Left ventricle myocardium inferior (tissue), 1 donor: ENCODE data around the gene OR2H2. TPM values are rescaled to one million over a fixed set of nuclear protein-coding genes. Genes with fewer than 3 reads are reported as not detected.

Source experiments
- DNase-seq: peaks from one replicate; pipeline ENCODE4 v3.0.0-alpha.2; 2020
- H3K27ac ChIP-seq: fragments of 200-600 bp; replicated peaks from 2 replicates; pipeline ENCODE4 v1.8.0; 2021
- H3K27me3 ChIP-seq: fragments of 200-600 bp; 2 replicates; pipeline ENCODE4 v1.8.0; 2021; ENCODE audit warnings: low read depth
- H3K36me3 ChIP-seq: fragments of 200-600 bp; 2 replicates; pipeline ENCODE4 v1.8.0; 2021
- H3K4me1 ChIP-seq: fragments of 200-600 bp; 2 replicates; pipeline ENCODE4 v1.8.0; 2021
- H3K4me3 ChIP-seq: fragments of 200-600 bp; 2 replicates; pipeline ENCODE4 v1.8.0; 2021; ENCODE audit warnings: mild to moderate bottlenecking, moderate library complexity
- H3K9me3 ChIP-seq: fragments of 200-600 bp; replicated peaks from 2 replicates; pipeline ENCODE4 v1.8.0; 2021
- intact Hi-C: fragments of 100-400 bp; cut with micrococcal nuclease; formaldehyde crosslinking; loops from one replicate; pipeline ENCODE4 v1.11.0; 2022
- total RNA-seq: library from RNA; stranded (reverse); fragmentation: NEBNext Ultra II Directional; extraction: Animal tissue kit (Norgen Biotek cat#: 25700); gene quantifications from one replicate; pipeline ENCODE4 v1.2.1, GENCODE V29; 2021
- TF ChIP-seq, protein P1 (sequence below): fragments of 200-600 bp; IDR thresholded peaks from 2 replicates; pipeline ENCODE4 v1.8.0; 2021; ENCODE audit warnings: antibody characterized with exemption, mild to moderate bottlenecking, borderline replicate concordance
- donor health status: DM: no; HTN: yes; CAD: no; lungs with severe emphysema.

Gene OR2H2
- total RNA-seq, 1 donor from 2014 or later, result not detected

DNA sequence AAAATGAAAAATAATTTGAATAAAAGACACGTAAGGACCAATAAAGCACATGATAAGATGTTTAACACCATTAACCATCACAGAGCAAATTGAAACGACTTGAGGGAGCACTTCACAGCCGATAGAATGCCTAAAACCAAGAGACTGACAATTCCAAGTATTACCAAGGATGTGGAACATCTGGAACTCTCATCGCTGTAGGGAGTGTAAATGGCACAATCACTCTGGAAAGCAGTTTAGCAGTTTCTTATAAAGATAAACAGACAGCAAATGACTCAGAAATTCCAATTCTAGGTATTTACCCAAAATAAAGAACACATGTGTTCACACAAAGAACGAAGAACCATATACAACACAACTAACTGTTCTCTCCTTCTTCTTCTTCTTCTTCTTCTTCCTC is 16.9 kb upstream of the OR2H2 start:
- Histone ChIP-seq H3K9me3 (no peaks in the 10 kb centered on the region), H3K4me1 (no peaks in the 10 kb centered on the region), H3K27me3 (peaks cover 89% of the 10 kb centered on the region), H3K4me3 (no peak overlapping the region), H3K36me3 (no peaks in the 10 kb centered on the region), H3K27ac (no peak overlapping the region)
- intact Hi-C loops, result no loop called here
- DNase-seq, result no peak
- TF ChIP-seq, protein P1, sequence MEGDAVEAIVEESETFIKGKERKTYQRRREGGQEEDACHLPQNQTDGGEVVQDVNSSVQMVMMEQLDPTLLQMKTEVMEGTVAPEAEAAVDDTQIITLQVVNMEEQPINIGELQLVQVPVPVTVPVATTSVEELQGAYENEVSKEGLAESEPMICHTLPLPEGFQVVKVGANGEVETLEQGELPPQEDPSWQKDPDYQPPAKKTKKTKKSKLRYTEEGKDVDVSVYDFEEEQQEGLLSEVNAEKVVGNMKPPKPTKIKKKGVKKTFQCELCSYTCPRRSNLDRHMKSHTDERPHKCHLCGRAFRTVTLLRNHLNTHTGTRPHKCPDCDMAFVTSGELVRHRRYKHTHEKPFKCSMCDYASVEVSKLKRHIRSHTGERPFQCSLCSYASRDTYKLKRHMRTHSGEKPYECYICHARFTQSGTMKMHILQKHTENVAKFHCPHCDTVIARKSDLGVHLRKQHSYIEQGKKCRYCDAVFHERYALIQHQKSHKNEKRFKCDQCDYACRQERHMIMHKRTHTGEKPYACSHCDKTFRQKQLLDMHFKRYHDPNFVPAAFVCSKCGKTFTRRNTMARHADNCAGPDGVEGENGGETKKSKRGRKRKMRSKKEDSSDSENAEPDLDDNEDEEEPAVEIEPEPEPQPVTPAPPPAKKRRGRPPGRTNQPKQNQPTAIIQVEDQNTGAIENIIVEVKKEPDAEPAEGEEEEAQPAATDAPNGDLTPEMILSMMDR, result no peak

DNA sequence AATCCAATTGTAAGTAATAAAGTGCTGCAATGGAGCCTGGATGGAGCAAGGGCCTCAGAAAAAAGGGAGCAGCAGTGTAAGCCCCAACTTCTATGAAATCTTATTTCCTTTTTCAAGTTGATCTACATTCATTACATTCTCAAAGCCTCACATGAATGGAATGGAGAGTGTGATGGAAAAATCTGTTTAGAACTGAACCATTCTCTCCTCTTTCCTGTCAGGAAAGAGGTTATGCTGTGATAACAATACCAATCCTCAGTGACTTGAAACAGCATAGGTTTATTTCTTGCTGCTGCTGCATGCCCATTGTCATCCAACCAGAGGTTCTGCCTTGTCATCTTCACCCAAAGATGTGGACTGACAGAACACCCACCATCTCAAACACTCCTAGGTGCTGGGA is 8.9 kb upstream of the OR2H2 start:
- TF ChIP-seq, protein P1, result no peak
- no peaks in the 10 kb centered on the region for H3K36me3 ChIP-seq
- intact Hi-C loops, result no loop called here
- no peaks in the 10 kb centered on the region for H3K4me1 ChIP-seq
- H3K4me3 ChIP-seq, result no peak overlapping the region
- H3K27ac ChIP-seq, result no peak overlapping the region
- H3K27me3 ChIP-seq, result peaks cover 93% of the 10 kb centered on the region
- H3K9me3 ChIP-seq, result no peaks in the 10 kb centered on the region
- no peak for DNase-seq

DNA sequence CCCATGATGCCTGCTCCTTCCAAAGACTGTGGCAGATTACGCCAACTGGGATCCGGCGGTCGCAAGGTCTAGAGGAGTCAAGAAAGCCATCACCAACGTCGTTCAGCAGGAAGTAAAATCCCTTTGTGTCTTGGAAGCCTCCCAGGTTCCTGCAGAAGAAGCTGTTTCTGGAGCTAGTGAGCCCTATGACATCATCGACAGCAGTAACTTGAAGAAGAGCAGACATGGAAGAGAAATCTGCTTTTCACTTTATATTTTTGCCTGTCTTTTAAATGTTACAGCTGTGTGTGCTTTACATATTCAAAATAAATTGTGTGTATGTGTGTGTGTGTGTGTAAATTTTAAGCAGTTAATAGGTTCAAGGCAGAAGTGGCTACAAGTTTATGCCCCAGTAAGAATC is 7.4 kb upstream of the OR2H2 start:
- TF ChIP-seq, protein P1, result no peak

DNA sequence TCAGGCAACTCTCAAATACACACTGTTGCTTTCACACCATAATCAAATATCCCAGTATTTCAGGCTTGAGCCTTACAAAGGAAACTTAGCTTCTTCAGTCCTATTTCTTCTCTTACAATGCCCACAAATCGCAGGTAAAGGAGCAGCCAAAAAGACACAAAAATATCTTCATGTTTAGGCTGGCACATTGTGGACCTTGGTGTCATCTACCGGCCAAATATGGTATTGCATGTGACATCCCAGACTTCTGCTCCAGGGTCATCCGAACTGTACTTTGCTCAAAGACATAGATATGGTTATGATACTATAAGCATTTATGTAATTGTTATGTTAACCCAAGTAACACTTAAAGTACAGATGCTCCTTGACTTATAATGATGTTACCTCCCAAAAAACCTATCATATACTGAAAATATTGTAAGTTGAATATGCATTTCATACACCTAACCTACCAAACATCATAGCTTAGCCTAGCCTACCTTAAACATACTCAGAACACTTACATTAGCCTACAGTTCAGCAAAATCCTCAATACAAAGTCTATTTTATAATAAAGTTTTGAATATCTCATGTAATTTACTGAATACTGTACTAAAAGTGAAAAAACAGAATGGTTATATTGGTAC is 4.6 kb downstream of the OR2H2 start:
- Histone ChIP-seq H3K36me3 (no peaks in the 10 kb centered on the region), H3K9me3 (no peaks in the 10 kb centered on the region), H3K27ac (no peak overlapping the region), H3K4me3 (no peak overlapping the region), H3K4me1 (peaks cover 8% of the 10 kb centered on the region), H3K27me3 (peaks cover 54% of the 10 kb centered on the region)
- intact Hi-C loops, result no loop called here
- no peak for DNase-seq
- TF ChIP-seq, protein P1, result peak; percentile 94

More for the DNA sequence above, 7.4 kb upstream of the OR2H2 start:
- no peaks in the 10 kb centered on the region for H3K9me3 ChIP-seq
- DNase-seq, result no peak
- H3K27ac ChIP-seq, result no peak overlapping the region
- H3K36me3 ChIP-seq, result no peaks in the 10 kb centered on the region
- intact Hi-C loops, result no loop called here
- H3K4me3 ChIP-seq, result no peak overlapping the region
- H3K27me3 ChIP-seq, result peaks cover 91% of the 10 kb centered on the region
- no peaks in the 10 kb centered on the region for H3K4me1 ChIP-seq

- H3K36me3 ChIP-seq, result no peaks in the 10 kb centered on the region
- peaks cover 8% of the 10 kb centered on the region for H3K4me1 ChIP-seq
- peaks cover 46% of the 10 kb centered on the region for H3K27me3 ChIP-seq
- DNase-seq, result no peak
- H3K9me3 ChIP-seq, result no peaks in the 10 kb centered on the region
- intact Hi-C loops, result no loop called here
- TF ChIP-seq, protein P1, result no peak
- no peak overlapping the region for H3K4me3 ChIP-seq
- H3K27ac ChIP-seq, result no peak overlapping the region
Measured at GRCh38 chr6:29590218-29590808, 5.4 kb downstream of the OR2H2 start.
